H1 (cell line): ENCODE measurements around the gene LPAR3. TPM values are rescaled to one million over a fixed set of nuclear protein-coding genes. Genes with fewer than 3 reads are reported as not detected.

ENCODE experiments used
- BRCA1 ChIP-seq: IDR thresholded peaks from 2 replicates; pipeline ENCODE4 v1.6.1; 2012; ENCODE audit warnings: low read depth, low read length, improper control_type of control experiment
- CEBPB ChIP-seq: IDR thresholded peaks from 2 replicates; pipeline ENCODE4 v1.6.1; 2012; ENCODE audit warnings: low read depth, low read length
- CHD7 ChIP-seq: fragments of 300-600 bp; sonication (generic); IDR thresholded peaks from 2 replicates; pipeline ENCODE4 v1.7.1; 2012; ENCODE audit warnings: low read length, moderate library complexity, mild to moderate bottlenecking, inconsistent platforms; ENCODE audit not compliant: insufficient replicate concordance
- HDAC2 ChIP-seq, 2 experiments: fragments of 300-600 bp in 1 of 2; sonication (generic) in 1 of 2; IDR thresholded peaks; 2 replicates each; pipeline ENCODE4 v1.6.1; 2011 to 2012; ENCODE audit warnings: low read depth in 2 of 2, low read length in 2 of 2, mild to moderate bottlenecking in 2 of 2, moderate library complexity in 2 of 2, borderline replicate concordance in 1 of 2, inconsistent platforms in 1 of 2
- HDAC6 ChIP-seq: IDR thresholded peaks from one replicate; pipeline ENCODE4 v1.7.1; 2012; ENCODE audit warnings: low read depth, mild to moderate bottlenecking, inconsistent platforms, low read length, moderate library complexity
- KDM5A ChIP-seq: fragments of 200-600 bp; IDR thresholded peaks from 2 replicates; pipeline ENCODE4 v1.7.1; 2012; ENCODE audit warnings: mild to moderate bottlenecking, low read length, inconsistent platforms, mixed read lengths
- TAF7 ChIP-seq: optimal IDR thresholded peaks from 2 replicates; pipeline ENCODE3; 2011; ENCODE audit warnings: low read depth, mild to moderate bottlenecking, inconsistent platforms, low read length, moderate library complexity, borderline replicate concordance
- polyA plus RNA-seq, 7 experiments: library from polyadenylated mRNA; depleted of rRNA in 3 of 7; stranded (reverse) in 5 of 7; unstranded in 2 of 7; fragments of >200 nt in 5 of 7; fragments of 200-250 nt in 2 of 7; gene quantifications; 1 replicate in 5 of 7; 2 replicates in 1 of 7; 4 replicates in 1 of 7; pipeline versions ENCODE4 v1.2.1 to v1.2.3, GENCODE V29; 2011 to 2013; ENCODE audit warnings: missing spikeins in 2 of 7, mixed read lengths in 2 of 7
- total RNA-seq: library from RNA; stranded (reverse); fragmentation: NEBNext Ultra II Directional; extraction: Animal tissue kit (Norgen Biotek cat#: 25700); gene quantifications from 2 replicates; pipeline ENCODE4 v1.2.1, GENCODE V29; 2021

LPAR3 gene
- total and polyA plus RNA-seq, 2 of the 8 experiments (the other 6 are each of a cell fraction or from before 2014, with no cell fraction given) = 17.1 to 25.4 TPM

GRCh38 chr1:84830136-84830535 is 62.9 kb downstream of the LPAR3 start (continued):
- TF ChIP-seq CHD7 (no peak), TAF7 (no peak), KDM5A (no peak), HDAC2 (IDR thresholded peaks at IDR 0.05; ENCODE audit: borderline replicate concordance in 1 of 2, low read depth in 2 of 2, low read length in 2 of 2) (no peak), BRCA1 (no peak), HDAC6 (no peak), CEBPB (no peak)
